Fibroblast of upper back skin (primary cell): ENCODE data around the gene CD8B2.
"Not testable (repeated sequence)": the region's sequence is repeated elsewhere in the genome, so short reads cannot be mapped to it uniquely, and the experiment has no call there.

Source experiments
- DNase-seq: peaks from one replicate; pipeline ENCODE4 v3.0.0-alpha.2; 2013

Gene CD8B2

GRCh38 chr2:106486551-106487385 lies at the start of gene CD8B2:
TSS of gene CD8B2 (plus strand) at chr2:106487364. CDS start at chr2:106487427, 63 bp downstream.
- DNase-seq, result not testable (repeated sequence)

- DNase-seq, result peak; percentile 0
Observed at GRCh38 chr2:106461882-106462281, 25.3 kb upstream of the CD8B2 start.

GRCh38 chr2:106467516-106467915 lies 19.6 kb upstream of the CD8B2 start:
- not testable (repeated sequence) for DNase-seq

- not testable (repeated sequence) for DNase-seq
Observed at GRCh38 chr2:106468107-106468506, 19.1 kb upstream of the CD8B2 start, which contains the start of gene RGPD3. TSS of gene RGPD3 (minus strand) at chr2:106468413. CDS start at chr2:106468288, 125 bp downstream.

GRCh38 chr2:106470658-106471057 lies 16.5 kb upstream of the CD8B2 start:
- DNase-seq, result not testable (repeated sequence)

GRCh38 chr2:106477647-106478046 lies 9.5 kb upstream of the CD8B2 start:
- not testable (repeated sequence) for DNase-seq

GRCh38 chr2:106479563-106479962 lies 7.6 kb upstream of the CD8B2 start:
- not testable (repeated sequence) for DNase-seq

GRCh38 chr2:106487386-106488191 lies 425 bp downstream of the CD8B2 start:
- DNase-seq, result not testable (repeated sequence)

- not testable (repeated sequence) for DNase-seq
Observed at GRCh38 chr2:106489701-106490100, 2.5 kb downstream of the CD8B2 start.

- DNase-seq, result not testable (repeated sequence)
Observed at GRCh38 chr2:106492399-106492798, 5.2 kb downstream of the CD8B2 start.

- DNase-seq, result peak; percentile 18
Observed at GRCh38 chr2:106492913-106493312, 5.7 kb downstream of the CD8B2 start.

GRCh38 chr2:106498549-106498948 lies 11.4 kb downstream of the CD8B2 start:
- not testable (repeated sequence) for DNase-seq

- not testable (repeated sequence) for DNase-seq
Observed at GRCh38 chr2:106500350-106500749, 13.2 kb downstream of the CD8B2 start.

- DNase-seq, result not testable (repeated sequence)
Observed at GRCh38 chr2:106502351-106502750, 15.2 kb downstream of the CD8B2 start.

- DNase-seq, result not testable (repeated sequence)
Observed at GRCh38 chr2:106504192-106504591, 17.0 kb downstream of the CD8B2 start.

- not testable (repeated sequence) for DNase-seq
Observed at GRCh38 chr2:106504787-106505186, 17.6 kb downstream of the CD8B2 start.

GRCh38 chr2:106506002-106506687 lies 19.0 kb downstream of the CD8B2 start:
- DNase-seq, result not testable (repeated sequence)

GRCh38 chr2:106508660-106509373 lies 21.7 kb downstream of the CD8B2 start:
- DNase-seq, result not testable (repeated sequence)

- DNase-seq, result not testable (repeated sequence)
Observed at GRCh38 chr2:106509374-106509770, 22.2 kb downstream of the CD8B2 start.

GRCh38 chr2:106510791-106511190 lies 23.6 kb downstream of the CD8B2 start:
- not testable (repeated sequence) for DNase-seq

- DNase-seq, result peak; percentile 87
Observed at GRCh38 chr2:106511476-106511901, 24.3 kb downstream of the CD8B2 start.

GRCh38 chr2:106511934-106512333 lies 24.8 kb downstream of the CD8B2 start:
- DNase-seq, result not testable (repeated sequence)
